Stimulated activated memory B cell treated with anti-CD40 and anti-IgM and Interleukin-4, amounts not matched to agents 10 μg/mL and 1 μg/mL and 100 μg/mL, for 72 hours (primary cell): ENCODE results near the gene OR5H15.
A peak's percentile ranks its signal among the peaks of the same experiment; 100 is the strongest.
"Not testable (repeated sequence)": the region's sequence is repeated elsewhere in the genome, so short reads cannot be mapped to it uniquely, and the experiment has no call there.

ENCODE experiments used
- ATAC-seq: fragments of 150-1000 bp; cut with Tn5 transposase; 2 replicates; pipeline ENCODE4 v1.10.0; 2021
- H3K27ac Mint-ChIP-seq: one replicate; pipeline ENCODE4 v1.8.0; 2022; ENCODE audit warnings: mild to moderate bottlenecking, mixed read lengths
- H3K27me3 Mint-ChIP-seq: one replicate; pipeline ENCODE4 v1.8.0; 2022; ENCODE audit warnings: mixed read lengths
- H3K36me3 Mint-ChIP-seq: one replicate; pipeline ENCODE4 v1.8.0; 2022; ENCODE audit warnings: mixed read lengths
- H3K4me1 Mint-ChIP-seq: one replicate; pipeline ENCODE4 v1.8.0; 2022; ENCODE audit warnings: mixed read lengths
- H3K4me3 Mint-ChIP-seq: one replicate; pipeline ENCODE4 v1.8.0; 2022; ENCODE audit warnings: mild to moderate bottlenecking, moderate library complexity, mixed read lengths
- H3K9me3 Mint-ChIP-seq: one replicate; pipeline ENCODE4 v1.8.0; 2022; ENCODE audit warnings: mixed read lengths

Gene OR5H15

DNA sequence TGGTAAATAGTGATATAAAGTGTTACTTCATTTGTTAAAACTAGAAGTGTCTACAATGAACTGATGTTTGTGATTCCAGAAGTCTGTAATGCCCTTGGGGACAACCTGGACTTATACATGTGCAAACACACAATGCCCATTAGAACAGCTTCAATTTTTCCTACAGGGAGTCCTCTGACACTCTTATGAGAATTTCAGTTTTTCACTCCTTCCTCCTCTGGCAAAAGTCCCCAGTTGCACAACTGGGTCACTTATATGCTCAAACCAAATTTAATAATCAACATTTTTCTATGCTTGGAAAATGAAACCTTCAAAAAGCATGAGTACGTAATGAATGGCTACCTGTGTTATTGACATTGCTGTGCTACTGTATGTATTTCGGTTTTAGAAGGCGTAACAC lies at the start of gene OR5H15:
OR5H15 (plus strand) TSS at position 301 of the 400 bp plus-strand sequence. CDS start 2,004 bp downstream, outside the sequence.
- H3K27ac Mint-ChIP-seq: no peak within 1 kb of the TSS
- no peak within 1 kb of the TSS for H3K4me3 Mint-ChIP-seq
- H3K4me1 Mint-ChIP-seq: no peaks in the 10 kb centered on the region
- no peaks in the 10 kb centered on the region for H3K27me3 Mint-ChIP-seq
- no peak for ATAC-seq
- H3K36me3 Mint-ChIP-seq: no peaks in the 10 kb centered on the region
- no peaks in the 10 kb centered on the region for H3K9me3 Mint-ChIP-seq

DNA sequence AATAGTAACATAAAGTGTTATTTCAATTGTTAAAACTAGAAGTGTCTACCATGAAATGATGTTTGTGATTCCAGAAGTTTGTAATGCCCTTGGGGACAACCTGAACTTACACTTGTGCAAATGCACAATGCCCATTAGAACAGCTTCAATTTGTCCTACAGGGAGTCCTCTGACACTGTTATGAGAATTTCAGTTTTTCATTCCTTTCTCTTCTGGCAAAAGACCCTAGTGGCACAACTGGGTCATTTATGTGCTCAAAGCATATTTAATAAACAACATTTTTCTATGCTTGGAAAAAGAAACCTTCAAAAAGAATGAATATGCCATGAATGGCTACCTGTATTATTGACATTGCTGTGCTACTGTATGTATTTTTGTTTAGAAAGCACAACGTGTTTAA lies 36.1 kb upstream of the OR5H15 start, which contains the start of gene OR5H1:
OR5H1 (plus strand) TSS at position 301 of the 400 bp plus-strand sequence. CDS start 1,977 bp downstream, outside the sequence.
- Mint-ChIP-seq H3K4me3 (no peak within 1 kb of the TSS), H3K27me3 (no peaks in the 10 kb centered on the region), H3K4me1 (no peaks in the 10 kb centered on the region), H3K9me3 (peaks cover 3% of the 10 kb centered on the region), H3K36me3 (no peaks in the 10 kb centered on the region), H3K27ac (no peak within 1 kb of the TSS)
- ATAC-seq: no peak

DNA sequence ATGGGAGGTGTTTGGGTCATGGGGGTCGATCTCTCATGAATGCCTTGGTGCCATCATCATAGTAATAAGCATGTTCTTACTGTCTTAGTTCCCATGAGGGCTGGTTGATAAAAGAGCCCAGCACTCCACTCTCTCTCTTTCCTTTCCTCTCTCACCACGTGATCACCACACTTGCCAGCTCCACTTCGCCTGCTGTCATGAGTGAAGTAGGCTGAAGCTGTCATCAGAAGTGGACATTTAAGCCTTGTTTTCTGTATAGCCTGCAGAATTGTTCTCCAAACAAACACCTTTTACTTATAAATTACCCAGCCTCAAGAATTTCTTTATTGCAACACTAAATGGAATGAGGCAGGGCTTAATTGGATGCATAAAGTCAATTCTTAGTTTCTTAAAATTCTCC lies 29.9 kb upstream of the OR5H15 start:
- Mint-ChIP-seq H3K4me1 (no peaks in the 10 kb centered on the region), H3K4me3 (no peak overlapping the region), H3K27ac (no peak overlapping the region), H3K9me3 (no peaks in the 10 kb centered on the region), H3K27me3 (no peaks in the 10 kb centered on the region), H3K36me3 (no peaks in the 10 kb centered on the region)
- ATAC-seq: no peak

DNA sequence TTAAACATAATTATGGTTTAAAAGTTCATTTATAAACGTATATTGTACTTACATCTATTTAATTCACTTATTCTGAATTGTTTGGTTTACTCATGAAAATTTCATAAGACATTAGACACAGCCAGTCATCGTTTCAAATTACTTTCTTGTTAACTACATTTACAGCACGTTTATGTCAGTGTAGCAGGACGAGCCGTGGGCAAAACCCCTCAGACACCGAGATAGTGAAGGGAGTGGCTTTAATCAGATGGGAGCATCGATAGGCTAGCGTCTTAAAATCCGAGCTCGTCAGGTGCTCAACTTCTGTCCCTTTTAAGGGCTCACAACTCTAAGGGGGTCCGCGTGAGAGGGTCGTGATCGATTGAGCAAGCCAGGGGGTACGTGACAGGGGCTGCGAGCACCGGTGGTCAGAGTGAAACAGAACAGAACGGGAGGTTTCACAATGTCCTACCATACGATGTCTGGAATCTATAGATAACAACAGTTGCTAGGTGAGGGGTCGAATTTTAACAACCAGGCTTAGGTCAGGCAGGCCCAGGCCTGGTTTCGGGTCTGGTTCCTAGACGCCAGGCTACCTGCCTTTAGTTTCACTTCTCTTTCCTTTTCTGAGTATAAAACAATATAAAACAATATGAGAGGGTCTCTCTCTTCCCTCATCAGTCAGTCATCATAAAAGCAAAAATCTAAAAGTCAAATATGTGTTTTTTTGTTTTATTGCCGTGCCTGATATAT lies 28.5 kb upstream of the OR5H15 start:
- H3K4me1 Mint-ChIP-seq, H3K27ac Mint-ChIP-seq, H3K4me3 Mint-ChIP-seq, H3K27me3 Mint-ChIP-seq, ATAC-seq, H3K9me3 Mint-ChIP-seq, H3K36me3 Mint-ChIP-seq: not testable (repeated sequence)

DNA sequence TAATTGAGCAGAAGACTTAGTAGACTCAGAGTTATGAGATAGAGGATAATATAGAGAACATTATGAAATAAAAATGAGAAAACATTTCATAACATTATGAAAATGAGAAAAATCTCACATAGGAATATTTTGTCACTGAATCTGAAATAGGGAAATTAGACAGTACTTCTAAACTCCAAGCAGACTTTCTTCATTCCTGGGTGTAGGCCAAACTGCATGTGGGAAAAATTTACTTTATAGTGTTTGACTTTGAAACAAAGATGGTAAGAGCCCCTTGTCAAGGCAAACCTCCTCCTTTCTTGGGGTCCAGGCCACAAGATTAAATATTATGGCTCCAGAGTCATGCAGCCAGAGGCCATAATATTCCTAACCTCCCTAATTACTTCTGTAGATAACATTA lies 26.0 kb upstream of the OR5H15 start:
- no peak overlapping the region for H3K4me3 Mint-ChIP-seq
- no peaks in the 10 kb centered on the region for H3K4me1 Mint-ChIP-seq
- no peak for ATAC-seq
- H3K27ac Mint-ChIP-seq: no peak overlapping the region
- H3K9me3 Mint-ChIP-seq: no peaks in the 10 kb centered on the region
- no peaks in the 10 kb centered on the region for H3K36me3 Mint-ChIP-seq
- H3K27me3 Mint-ChIP-seq: no peaks in the 10 kb centered on the region

DNA sequence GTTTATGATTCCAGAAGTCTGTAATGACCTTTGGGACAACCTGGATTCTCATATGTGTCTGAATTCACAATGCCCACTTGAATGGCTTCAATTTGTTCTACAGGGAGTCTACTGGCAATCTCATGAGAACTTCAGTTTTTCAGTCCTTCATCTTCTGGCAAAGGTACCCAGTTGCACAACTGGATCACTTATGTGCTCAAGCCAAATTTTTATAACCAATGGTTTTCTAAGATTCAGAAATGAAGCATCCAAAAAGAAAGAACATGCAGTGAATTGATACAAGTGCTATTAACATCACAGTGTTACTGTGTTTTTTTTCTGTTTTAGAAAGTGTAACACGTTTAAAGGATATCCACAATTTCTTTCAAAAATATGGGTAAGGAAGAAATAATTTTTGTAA lies 19.3 kb upstream of the OR5H15 start, which contains the start of gene OR5H14:
OR5H14 (plus strand) TSS at position 301 of the 400 bp plus-strand sequence. CDS start 1,907 bp downstream, outside the sequence.
- Mint-ChIP-seq H3K4me1 (no peaks in the 10 kb centered on the region), H3K27ac (no peak within 1 kb of the TSS), H3K36me3 (no peaks in the 10 kb centered on the region), H3K27me3 (no peaks in the 10 kb centered on the region), H3K9me3 (peaks cover 3% of the 10 kb centered on the region), H3K4me3 (no peak within 1 kb of the TSS)
- ATAC-seq: no peak

DNA sequence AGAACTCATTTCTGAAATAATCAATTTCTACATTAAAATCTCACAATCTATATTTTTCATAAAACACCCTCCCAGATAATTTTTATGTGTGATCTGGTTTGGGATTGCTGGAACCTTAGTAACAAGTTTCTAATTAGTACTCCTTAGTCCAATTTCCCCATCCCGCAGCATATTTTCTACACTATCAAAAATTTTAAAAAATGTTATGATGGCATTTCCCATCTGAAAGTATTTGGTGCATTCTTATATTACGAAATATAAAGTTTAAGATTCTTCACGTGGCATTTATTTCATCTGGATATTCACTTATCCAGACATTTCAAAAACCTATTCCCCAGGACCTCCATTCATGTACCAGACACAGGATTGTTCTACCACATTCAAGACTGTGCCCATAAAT lies 17.7 kb upstream of the OR5H15 start:
- no peak overlapping the region for H3K4me3 Mint-ChIP-seq
- no peak overlapping the region for H3K27ac Mint-ChIP-seq
- no peaks in the 10 kb centered on the region for H3K4me1 Mint-ChIP-seq
- no peak for ATAC-seq
- H3K36me3 Mint-ChIP-seq: no peaks in the 10 kb centered on the region
- H3K27me3 Mint-ChIP-seq: no peaks in the 10 kb centered on the region
- peaks cover 6% of the 10 kb centered on the region for H3K9me3 Mint-ChIP-seq

DNA sequence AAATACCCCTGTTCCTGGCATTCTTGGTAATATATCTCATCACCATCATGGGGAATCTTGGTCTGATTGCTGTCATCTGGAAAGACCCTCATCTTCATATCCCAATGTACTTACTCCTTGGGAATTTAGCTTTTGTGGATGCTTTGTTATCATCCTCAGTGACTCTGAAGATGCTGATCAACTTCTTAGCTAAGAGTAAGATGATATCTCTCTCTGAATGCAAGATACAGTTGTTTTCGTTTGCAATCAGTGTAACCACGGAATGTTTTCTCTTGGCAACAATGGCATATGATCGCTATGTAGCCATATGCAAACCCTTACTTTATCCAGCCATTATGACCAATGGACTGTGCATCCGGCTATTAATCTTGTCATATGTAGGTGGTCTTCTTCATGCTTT lies 17.0 kb upstream of the OR5H15 start:
- H3K27me3 Mint-ChIP-seq, H3K4me1 Mint-ChIP-seq, H3K9me3 Mint-ChIP-seq, ATAC-seq, H3K4me3 Mint-ChIP-seq, H3K36me3 Mint-ChIP-seq, H3K27ac Mint-ChIP-seq: not testable (repeated sequence)

DNA sequence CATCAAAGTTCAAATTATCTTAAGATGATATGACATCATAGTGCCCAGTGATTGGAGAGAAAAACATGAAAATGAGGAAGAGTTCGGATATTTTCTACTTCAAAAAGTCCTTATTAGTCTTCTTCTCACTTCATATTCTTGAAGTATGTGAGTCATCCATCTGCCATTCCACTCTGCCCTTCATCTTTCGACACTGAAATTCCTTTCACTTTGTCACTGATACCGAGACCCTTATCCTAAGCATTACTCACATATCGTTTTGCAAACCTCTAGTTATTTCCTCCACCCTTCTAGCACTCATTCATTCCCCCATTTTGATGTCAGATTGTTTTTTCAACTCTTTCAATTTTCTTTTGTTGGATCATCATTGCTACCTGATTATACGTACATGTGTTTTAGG lies 15.3 kb upstream of the OR5H15 start:
- Mint-ChIP-seq H3K4me3 (no peak overlapping the region), H3K9me3 (peaks cover 6% of the 10 kb centered on the region), H3K27ac (no peak overlapping the region), H3K27me3 (no peaks in the 10 kb centered on the region), H3K36me3 (no peaks in the 10 kb centered on the region), H3K4me1 (no peaks in the 10 kb centered on the region)
- no peak for ATAC-seq

DNA sequence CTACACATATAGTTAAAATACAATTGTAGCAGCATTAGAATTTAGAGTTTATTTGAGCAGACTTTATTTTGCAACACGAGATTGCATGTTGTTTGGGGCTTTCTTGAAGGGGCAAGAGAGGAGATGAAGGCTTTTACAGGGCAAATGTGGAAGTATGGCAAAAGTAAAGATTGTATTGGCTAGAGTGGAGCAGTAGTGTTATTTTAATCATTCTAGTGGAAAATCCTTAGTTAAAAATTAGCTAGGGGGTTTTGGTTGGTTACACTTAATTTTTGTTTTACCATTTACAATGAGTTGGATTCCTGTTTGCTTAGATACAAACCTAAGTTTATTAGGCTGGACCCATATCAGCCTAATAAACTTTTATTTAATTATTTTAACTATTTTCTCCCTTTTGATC lies 4.6 kb downstream of the OR5H15 start:
- Mint-ChIP-seq H3K27ac (no peak overlapping the region), H3K4me1 (no peaks in the 10 kb centered on the region), H3K36me3 (no peaks in the 10 kb centered on the region), H3K4me3 (no peak overlapping the region), H3K27me3 (no peaks in the 10 kb centered on the region), H3K9me3 (peaks cover 2% of the 10 kb centered on the region)
- no peak for ATAC-seq

DNA sequence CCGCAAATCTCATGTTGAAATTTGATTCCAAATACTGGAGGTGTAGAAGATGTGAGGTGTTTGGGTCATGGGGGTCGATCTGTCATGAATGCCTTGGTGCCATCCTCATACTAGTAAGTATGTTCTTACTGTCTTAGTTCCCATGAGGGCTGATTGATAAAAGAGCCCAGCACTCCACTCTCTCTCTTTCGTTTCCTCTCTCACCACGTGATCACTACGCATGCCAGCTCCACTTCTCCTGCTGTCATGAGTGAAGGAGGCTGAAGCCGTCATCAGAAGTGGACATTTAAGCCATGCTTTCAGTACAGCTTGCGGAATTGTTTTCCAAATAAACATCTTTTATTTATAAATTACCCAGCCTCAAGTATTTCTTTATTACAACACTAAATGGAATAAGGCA lies 6.1 kb downstream of the OR5H15 start:
- no peak for ATAC-seq
- peaks cover 7% of the 10 kb centered on the region for H3K9me3 Mint-ChIP-seq
- no peak overlapping the region for H3K4me3 Mint-ChIP-seq
- no peaks in the 10 kb centered on the region for H3K27me3 Mint-ChIP-seq
- H3K27ac Mint-ChIP-seq: no peak overlapping the region
- H3K4me1 Mint-ChIP-seq: no peaks in the 10 kb centered on the region
- no peaks in the 10 kb centered on the region for H3K36me3 Mint-ChIP-seq

DNA sequence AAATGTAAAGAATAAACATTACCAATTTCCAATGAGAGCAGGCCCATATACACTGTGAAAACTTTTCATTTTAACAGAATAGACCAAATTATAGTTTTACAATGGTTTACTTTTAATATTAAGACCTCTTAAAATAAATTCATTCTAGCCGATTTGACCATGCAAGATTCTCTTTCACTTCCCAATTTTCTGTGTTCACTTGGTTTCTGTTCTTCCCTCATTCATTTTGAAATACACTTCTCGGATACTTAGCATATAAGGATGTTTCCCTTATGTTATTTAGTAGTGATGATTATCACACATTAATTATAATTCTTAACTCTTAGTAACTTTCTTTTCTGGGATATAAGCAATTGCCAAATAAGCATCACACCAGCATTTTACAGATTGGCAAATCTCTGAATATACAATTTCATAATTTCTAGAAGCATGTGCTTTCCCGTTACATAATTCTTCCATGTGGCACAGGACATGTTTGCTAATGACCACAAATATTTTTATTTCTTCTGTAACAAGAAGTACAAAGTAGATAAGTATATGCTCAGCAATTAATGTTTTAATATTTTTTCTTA lies 13.9 kb downstream of the OR5H15 start:
- Mint-ChIP-seq H3K4me1 (no peaks in the 10 kb centered on the region), H3K27me3 (no peaks in the 10 kb centered on the region), H3K36me3 (no peaks in the 10 kb centered on the region), H3K9me3 (peaks cover 5% of the 10 kb centered on the region), H3K4me3 (no peak overlapping the region), H3K27ac (no peak overlapping the region)
- no peak for ATAC-seq

DNA sequence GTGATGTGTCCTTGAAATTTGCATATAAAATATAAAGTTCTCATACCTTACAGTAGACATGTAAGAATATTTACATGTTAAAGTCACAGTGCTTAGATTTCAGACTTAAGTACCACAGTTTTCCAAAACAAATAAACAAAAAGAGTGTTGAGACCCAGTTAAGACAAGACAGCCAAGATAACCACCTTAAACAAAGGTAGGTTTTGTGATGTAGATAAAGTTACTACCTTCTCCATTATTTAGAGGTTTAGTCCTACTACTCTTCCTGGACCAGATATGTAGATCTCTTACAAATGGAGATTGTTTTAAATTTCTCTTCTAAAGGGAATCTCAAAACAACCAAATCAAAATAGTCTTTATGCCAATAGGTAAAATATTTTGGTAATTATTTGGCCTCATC lies 15.7 kb downstream of the OR5H15 start:
- no peaks in the 10 kb centered on the region for H3K27me3 Mint-ChIP-seq
- no peak for ATAC-seq
- no peak overlapping the region for H3K27ac Mint-ChIP-seq
- H3K4me1 Mint-ChIP-seq: no peaks in the 10 kb centered on the region
- no peak overlapping the region for H3K4me3 Mint-ChIP-seq
- no peaks in the 10 kb centered on the region for H3K9me3 Mint-ChIP-seq
- no peaks in the 10 kb centered on the region for H3K36me3 Mint-ChIP-seq

DNA sequence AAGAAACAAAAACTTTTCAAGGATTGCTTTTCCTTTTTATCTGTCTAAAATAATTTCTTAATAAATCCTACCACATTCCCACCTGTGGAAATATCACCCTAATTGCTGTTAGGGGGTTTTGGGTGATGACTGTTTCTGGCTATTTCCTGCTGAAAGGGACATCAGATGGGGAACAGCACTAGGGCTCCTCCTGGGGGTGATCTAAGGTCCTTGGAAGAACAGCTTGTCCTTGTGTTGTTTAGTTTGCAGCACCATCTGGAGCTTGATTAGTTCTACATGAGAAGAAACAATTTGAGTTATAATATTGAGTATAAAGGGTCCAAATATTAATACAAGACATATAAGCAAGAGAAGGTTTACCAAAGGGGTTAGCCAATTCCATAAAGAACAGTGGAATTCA lies 18.7 kb downstream of the OR5H15 start:
- Mint-ChIP-seq H3K27me3 (no peaks in the 10 kb centered on the region), H3K4me1 (peaks cover 6% of the 10 kb centered on the region), H3K4me3 (no peak overlapping the region), H3K36me3 (no peaks in the 10 kb centered on the region), H3K27ac (no peak overlapping the region), H3K9me3 (no peaks in the 10 kb centered on the region)
- no peak for ATAC-seq

DNA sequence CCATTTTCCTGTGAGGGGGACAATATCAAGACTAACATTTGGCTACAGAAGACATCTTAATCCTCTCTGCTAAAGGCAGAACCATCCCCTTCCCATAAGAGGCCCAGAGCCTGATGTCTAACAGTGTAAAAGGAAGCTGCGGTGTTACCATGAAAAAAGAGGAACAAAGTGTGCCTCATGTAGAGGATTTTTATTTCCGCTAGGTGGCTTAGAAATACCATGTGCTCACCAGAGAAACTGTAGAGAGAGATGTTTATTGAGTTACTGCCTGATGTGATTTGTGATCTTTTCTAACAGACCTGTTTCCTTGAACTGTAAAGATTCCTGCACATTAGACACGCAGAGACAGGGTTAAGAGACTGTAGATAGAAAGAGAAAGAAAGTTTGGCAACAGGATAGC lies 22.0 kb downstream of the OR5H15 start:
- Mint-ChIP-seq H3K9me3 (peaks cover 7% of the 10 kb centered on the region), H3K27ac (no peak overlapping the region), H3K4me1 (peaks cover 6% of the 10 kb centered on the region), H3K4me3 (no peak overlapping the region), H3K27me3 (no peaks in the 10 kb centered on the region), H3K36me3 (no peaks in the 10 kb centered on the region)
- peak; percentile 69 for ATAC-seq

DNA sequence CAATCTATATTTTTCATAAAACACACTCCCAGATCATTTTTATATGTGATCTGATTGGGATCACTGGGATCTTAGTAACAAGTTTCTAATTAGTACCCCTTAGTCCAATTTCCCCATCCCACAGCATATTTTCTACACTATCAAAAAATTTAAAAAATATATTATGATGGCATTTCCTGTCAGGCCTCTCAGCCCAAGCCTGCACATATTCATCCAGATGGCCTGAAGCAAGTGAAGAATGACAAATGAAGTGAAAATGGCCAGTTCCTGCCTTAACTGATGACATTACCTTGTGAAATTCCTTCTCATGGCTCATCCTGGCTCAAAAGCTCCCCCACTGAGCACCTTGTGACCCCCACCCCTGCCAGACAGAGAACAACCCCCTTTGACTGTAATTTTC lies 24.4 kb downstream of the OR5H15 start:
- not testable (repeated sequence) for H3K4me3 Mint-ChIP-seq, H3K9me3 Mint-ChIP-seq, H3K27me3 Mint-ChIP-seq, H3K27ac Mint-ChIP-seq, H3K36me3 Mint-ChIP-seq, H3K4me1 Mint-ChIP-seq, ATAC-seq
